Esophagus muscularis mucosa (tissue), 4 donors: ENCODE measurements around the gene CHRFAM7A.
"Not testable (repeated sequence)": the region's sequence is repeated elsewhere in the genome, so short reads cannot be mapped to it uniquely, and the experiment has no call there.

Experiments used
- CTCF ChIP-seq, 3 experiments: fragments of 200-600 bp in 2 of 3; fragments of 450-650 bp in 1 of 3; sonication (generic) in 2 of 3; IDR thresholded peaks; one replicate each; pipeline ENCODE4 v1.5.1; 2017 to 2019; ENCODE audit warnings: antibody characterized with exemption in 3 of 3, mild to moderate bottlenecking in 2 of 3, moderate library complexity in 1 of 3
- EP300 ChIP-seq: sonication (generic); formaldehyde crosslinking; IDR thresholded peaks from one replicate; pipeline ENCODE4 v1.6.1; 2017; ENCODE audit warnings: antibody characterized with exemption
- POLR2A ChIP-seq: fragments of 450-650 bp; IDR thresholded peaks from one replicate; pipeline ENCODE4 v1.6.1; 2017; ENCODE audit warnings: antibody characterized with exemption, moderate library complexity, mild to moderate bottlenecking, low read depth
- POLR2AphosphoS5 ChIP-seq, 2 donors: sonication (generic); formaldehyde crosslinking; IDR thresholded peaks; one replicate each; pipeline ENCODE4 v1.6.1; 2017; ENCODE audit warnings: antibody characterized with exemption in 2 of 2

- TF ChIP-seq CTCF (IDR thresholded peaks at IDR 0.05); POLR2A; POLR2AphosphoS5 (IDR thresholded peaks at IDR 0.05); EP300: not testable (repeated sequence)
Measured at GRCh38 chr15:30392766-30393663, at the start of gene CHRFAM7A.
